Measurements from ENCODE around the gene RBM17. TPM values are rescaled to one million over a fixed set of nuclear protein-coding genes. Genes with fewer than 3 reads are reported as not detected.

RBM17 gene
- total and polyA plus RNA-seq, 11 donors = 29.2 to 83.9 (median 60.6) TPM

- intact Hi-C loops (cut with DNase I) = no loop called here
- peaks cover 0 to 23% (median 13%) of the 10 kb centered on the region in 9 donors for H3K36me3 ChIP-seq
- no peaks in the 10 kb centered on the region for H3K27me3 ChIP-seq
- ATAC-seq (no peak), DNase-seq (no peak)
- no peak overlapping the region for H3K4me3 ChIP-seq
- WGBS, 4 donors = 87 to 95% (median 91%) methylated on average over 13 of the region's 13 CpGs
- no peak overlapping the region for H3K27ac ChIP-seq
- no peaks in the 10 kb centered on the region for H3K9me3 ChIP-seq
- peaks cover 0 to 32% (median 14%) of the 10 kb centered on the region in 12 donors for H3K4me1 ChIP-seq
- TF ChIP-seq POLR2A (IDR thresholded peaks at IDR 0.05) (no peak), CTCF (IDR thresholded peaks at IDR 0.05) (no peak)
Measured at GRCh38 chr10:6119962-6120361, 31.1 kb downstream of the RBM17 start.

- DNase-seq (no peak), ATAC-seq (peak in 2 of 4 donors; percentile 9 to 18)
- Histone ChIP-seq H3K4me3 (no peak overlapping the region), H3K9me3 (no peaks in the 10 kb centered on the region), H3K36me3 (peaks cover 0 to 15% (median 6%) of the 10 kb centered on the region in 9 donors), H3K4me1 (peaks cover 0 to 33% (median 11%) of the 10 kb centered on the region in 12 donors), H3K27me3 (no peaks in the 10 kb centered on the region), H3K27ac (peak overlapping the region in 2 of 12 donors; percentile 16 to 30)
- WGBS, 4 donors = 59 to 76% (median 70%) methylated on average over 15 of the region's 15 CpGs
- intact Hi-C loops (cut with DNase I) = no loop called here
- no peak for TF ChIP-seq CTCF (IDR thresholded peaks at IDR 0.05)
- TF ChIP-seq POLR2A (IDR thresholded peaks at IDR 0.05) = no peak
Measured at GRCh38 chr10:6120691-6121090, 31.9 kb downstream of the RBM17 start.

GRCh38 chr10:6121146-6121545 is 32.3 kb downstream of the RBM17 start:
- intact Hi-C loops (cut with DNase I) = no loop called here
- WGBS, 4 donors = 82 to 89% (median 87%) methylated on average over 11 of the region's 11 CpGs
- H3K27ac ChIP-seq = peak overlapping the region in 2 of 12 donors; percentile 16 to 30
- H3K9me3 ChIP-seq = no peaks in the 10 kb centered on the region
- H3K27me3 ChIP-seq = no peaks in the 10 kb centered on the region
- H3K4me3 ChIP-seq = no peak overlapping the region
- peaks cover 0 to 11% (median under 1%) of the 10 kb centered on the region in 9 donors for H3K36me3 ChIP-seq
- no peak for TF ChIP-seq POLR2A (IDR thresholded peaks at IDR 0.05)
- no peak for TF ChIP-seq CTCF (IDR thresholded peaks at IDR 0.05)
- ATAC-seq = no peak
- no peak for DNase-seq
- peaks cover 0 to 33% (median 11%) of the 10 kb centered on the region in 12 donors for H3K4me1 ChIP-seq

- intact Hi-C loops (cut with DNase I) = no loop called here
- H3K27me3 ChIP-seq = no peaks in the 10 kb centered on the region
- TF ChIP-seq CTCF (IDR thresholded peaks at IDR 0.05) = no peak
- TF ChIP-seq POLR2A (IDR thresholded peaks at IDR 0.05) = no peak
- no peaks in the 10 kb centered on the region for H3K9me3 ChIP-seq
- H3K27ac ChIP-seq = peak overlapping the region in 2 of 12 donors; percentile 25 to 41
- peaks cover 0 to 40% (median 11%) of the 10 kb centered on the region in 12 donors for H3K4me1 ChIP-seq
- no peak overlapping the region for H3K4me3 ChIP-seq
- DNase-seq = no peak
- WGBS, 4 donors = 83 to 85% (median 84%) methylated on average over 5 of the region's 5 CpGs
- no peaks in the 10 kb centered on the region for H3K36me3 ChIP-seq
- peak in 1 of 4 donors; percentile 16 for ATAC-seq
Measured at GRCh38 chr10:6123532-6123931, 34.7 kb downstream of the RBM17 start.

Measured in heart left ventricle (tissue), 16 donors.